ENCODE measurements around the gene COPS3. TPM values are rescaled to one million over a fixed set of nuclear protein-coding genes. Genes with fewer than 3 reads are reported as not detected.

The COPS3 gene
- total and polyA plus RNA-seq, 2 of the 8 experiments (the other 6 are each of a cell fraction or from before 2014, with no cell fraction given), result 82.9 to 110 TPM

DNA sequence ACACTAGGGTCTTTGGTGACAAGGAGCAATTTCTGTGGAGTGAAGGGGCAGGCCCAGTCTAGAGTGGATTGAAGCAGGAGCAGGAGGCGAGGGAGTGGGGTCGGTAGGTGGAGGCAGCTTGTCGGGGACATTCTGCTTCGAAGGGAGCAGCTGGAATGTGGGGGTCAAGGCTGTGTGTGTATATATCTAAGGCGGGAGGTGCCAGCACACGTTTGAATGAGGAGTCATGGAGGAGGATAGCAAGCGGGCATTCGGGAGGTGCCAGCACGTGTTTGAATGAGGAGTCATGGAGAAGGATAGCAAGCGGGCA lies 39.8 kb upstream of the COPS3 start (continued):
- TF ChIP-seq, protein P1, sequence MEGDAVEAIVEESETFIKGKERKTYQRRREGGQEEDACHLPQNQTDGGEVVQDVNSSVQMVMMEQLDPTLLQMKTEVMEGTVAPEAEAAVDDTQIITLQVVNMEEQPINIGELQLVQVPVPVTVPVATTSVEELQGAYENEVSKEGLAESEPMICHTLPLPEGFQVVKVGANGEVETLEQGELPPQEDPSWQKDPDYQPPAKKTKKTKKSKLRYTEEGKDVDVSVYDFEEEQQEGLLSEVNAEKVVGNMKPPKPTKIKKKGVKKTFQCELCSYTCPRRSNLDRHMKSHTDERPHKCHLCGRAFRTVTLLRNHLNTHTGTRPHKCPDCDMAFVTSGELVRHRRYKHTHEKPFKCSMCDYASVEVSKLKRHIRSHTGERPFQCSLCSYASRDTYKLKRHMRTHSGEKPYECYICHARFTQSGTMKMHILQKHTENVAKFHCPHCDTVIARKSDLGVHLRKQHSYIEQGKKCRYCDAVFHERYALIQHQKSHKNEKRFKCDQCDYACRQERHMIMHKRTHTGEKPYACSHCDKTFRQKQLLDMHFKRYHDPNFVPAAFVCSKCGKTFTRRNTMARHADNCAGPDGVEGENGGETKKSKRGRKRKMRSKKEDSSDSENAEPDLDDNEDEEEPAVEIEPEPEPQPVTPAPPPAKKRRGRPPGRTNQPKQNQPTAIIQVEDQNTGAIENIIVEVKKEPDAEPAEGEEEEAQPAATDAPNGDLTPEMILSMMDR (IDR thresholded peaks at IDR 0.05; ENCODE audit: control extremely low read depth in 1 of 3, insufficient read depth in 1 of 3, low read depth in 1 of 3, low read length in 3 of 3), result no peak
